ENCODE results near the gene CEBPA. TPM values are rescaled to one million over a fixed set of nuclear protein-coding genes. Genes with fewer than 3 reads are reported as not detected.

The CEBPA gene
- total RNA-seq, 1 donor from 2014 or later = 14.9 TPM

GRCh38 chr19:33274663-33275558 lies 27.4 kb downstream of the CEBPA start:
- DNase-seq (ENCODE audit: low spot score in 2 of 2) = no peak
- Histone ChIP-seq H3K9me3 (no peaks in the 10 kb centered on the region), H3K4me1 (peaks cover 0 to 4% of the 10 kb centered on the region in 2 donors), H3K4me3 (no peak overlapping the region), H3K27ac (no peak overlapping the region), H3K36me3 (no peaks in the 10 kb centered on the region), H3K27me3 (no peaks in the 10 kb centered on the region)
- TF ChIP-seq, protein P1, sequence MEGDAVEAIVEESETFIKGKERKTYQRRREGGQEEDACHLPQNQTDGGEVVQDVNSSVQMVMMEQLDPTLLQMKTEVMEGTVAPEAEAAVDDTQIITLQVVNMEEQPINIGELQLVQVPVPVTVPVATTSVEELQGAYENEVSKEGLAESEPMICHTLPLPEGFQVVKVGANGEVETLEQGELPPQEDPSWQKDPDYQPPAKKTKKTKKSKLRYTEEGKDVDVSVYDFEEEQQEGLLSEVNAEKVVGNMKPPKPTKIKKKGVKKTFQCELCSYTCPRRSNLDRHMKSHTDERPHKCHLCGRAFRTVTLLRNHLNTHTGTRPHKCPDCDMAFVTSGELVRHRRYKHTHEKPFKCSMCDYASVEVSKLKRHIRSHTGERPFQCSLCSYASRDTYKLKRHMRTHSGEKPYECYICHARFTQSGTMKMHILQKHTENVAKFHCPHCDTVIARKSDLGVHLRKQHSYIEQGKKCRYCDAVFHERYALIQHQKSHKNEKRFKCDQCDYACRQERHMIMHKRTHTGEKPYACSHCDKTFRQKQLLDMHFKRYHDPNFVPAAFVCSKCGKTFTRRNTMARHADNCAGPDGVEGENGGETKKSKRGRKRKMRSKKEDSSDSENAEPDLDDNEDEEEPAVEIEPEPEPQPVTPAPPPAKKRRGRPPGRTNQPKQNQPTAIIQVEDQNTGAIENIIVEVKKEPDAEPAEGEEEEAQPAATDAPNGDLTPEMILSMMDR (IDR thresholded peaks at IDR 0.05) = no peak
- intact Hi-C loops (cut with DNase I) = no loop called here

DNA sequence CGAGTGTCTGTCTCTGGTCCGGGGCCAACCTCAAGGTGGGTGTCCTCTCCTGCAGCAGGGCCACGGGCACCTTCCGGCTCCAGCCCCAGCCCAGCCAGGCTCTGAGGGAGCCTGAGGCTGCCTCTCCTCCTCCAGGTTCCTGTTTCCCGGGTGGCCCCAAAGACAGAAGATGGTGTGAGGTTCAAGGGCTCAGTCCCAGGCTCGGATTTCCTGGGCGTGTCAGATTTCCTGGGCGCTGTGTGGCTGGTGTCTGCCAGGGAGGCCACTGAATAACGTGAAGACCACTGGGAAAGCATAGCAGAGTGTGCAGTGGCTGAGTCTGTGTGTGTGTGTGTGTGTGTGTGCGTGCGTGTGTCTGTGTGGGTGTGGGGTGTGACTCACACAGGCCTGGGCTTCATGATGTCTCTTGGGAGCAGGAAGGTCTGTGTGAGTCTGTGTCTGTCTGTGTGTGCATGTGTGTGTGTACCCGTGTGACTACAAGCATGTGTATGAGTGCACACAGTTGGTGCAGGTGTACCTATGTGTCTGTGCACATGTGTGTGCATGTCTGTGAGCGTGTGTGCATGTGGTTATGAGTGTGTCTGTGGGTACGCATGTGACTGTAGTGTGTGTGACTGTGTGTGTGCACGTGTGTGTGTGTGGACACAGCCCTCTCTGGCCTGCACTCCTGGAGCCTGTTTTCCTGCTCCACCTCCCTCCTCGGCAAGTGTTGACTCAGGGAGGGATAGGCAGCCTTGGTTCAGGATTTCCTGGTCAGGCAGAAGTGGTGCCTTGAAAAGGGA lies 28.3 kb downstream of the CEBPA start:
- Histone ChIP-seq H3K4me3 (no peak overlapping the region), H3K36me3 (no peaks in the 10 kb centered on the region), H3K27ac (no peak overlapping the region), H3K27me3 (no peaks in the 10 kb centered on the region), H3K4me1 (peaks cover 0 to 4% of the 10 kb centered on the region in 2 donors), H3K9me3 (no peaks in the 10 kb centered on the region)
- intact Hi-C loops (cut with DNase I) = no loop called here
- TF ChIP-seq, protein P1 (IDR thresholded peaks at IDR 0.05) = no peak
- DNase-seq (ENCODE audit: low spot score in 2 of 2) = no peak

DNA sequence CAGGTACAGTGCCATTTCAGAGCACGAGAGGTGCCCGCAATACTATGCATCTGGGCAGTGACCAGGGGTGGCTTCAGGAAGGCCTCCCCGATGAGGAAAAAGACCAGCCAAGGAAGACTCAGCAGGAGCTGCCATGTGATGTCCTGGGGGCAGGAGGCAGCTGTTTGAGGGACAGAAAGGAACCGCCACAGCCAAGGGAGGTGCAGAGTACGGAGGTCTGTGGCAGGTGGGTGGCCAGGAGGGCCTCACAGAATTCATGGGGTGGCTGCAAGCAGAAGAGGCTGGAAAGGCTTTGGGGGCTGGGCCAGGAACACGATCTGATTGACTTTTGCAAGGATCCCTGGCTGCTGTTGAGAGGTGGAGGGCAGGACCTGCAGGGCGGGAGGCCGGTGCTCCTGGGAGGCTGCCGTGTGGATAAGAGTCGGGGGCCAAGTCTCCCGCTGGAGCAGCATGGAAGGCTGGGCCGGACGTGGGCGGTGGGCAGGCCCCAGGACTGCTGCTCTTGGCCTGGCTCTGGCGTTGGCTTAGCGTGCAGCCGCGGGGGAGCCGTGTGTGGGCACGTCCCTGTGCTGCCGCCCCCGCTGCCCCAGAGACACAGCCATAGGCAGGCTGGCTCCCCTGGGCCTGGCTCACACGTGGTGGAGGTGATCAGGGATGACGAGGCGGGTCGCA lies 29.1 kb downstream of the CEBPA start:
- Histone ChIP-seq H3K4me1 (peaks cover 0 to 4% of the 10 kb centered on the region in 2 donors), H3K9me3 (no peaks in the 10 kb centered on the region), H3K27me3 (no peaks in the 10 kb centered on the region), H3K4me3 (no peak overlapping the region), H3K27ac (no peak overlapping the region), H3K36me3 (no peaks in the 10 kb centered on the region)
- DNase-seq (ENCODE audit: low spot score in 2 of 2) = no peak
- intact Hi-C loops (cut with DNase I) = no loop called here
- TF ChIP-seq, protein P1 (IDR thresholded peaks at IDR 0.05) = no peak

- H3K27me3 ChIP-seq = no peaks in the 10 kb centered on the region
- no peak overlapping the region for H3K4me3 ChIP-seq
- peaks cover 0 to 4% of the 10 kb centered on the region in 2 donors for H3K4me1 ChIP-seq
- no peak overlapping the region for H3K27ac ChIP-seq
- intact Hi-C loops (cut with DNase I) = no loop called here
- H3K36me3 ChIP-seq = no peaks in the 10 kb centered on the region
- H3K9me3 ChIP-seq = no peaks in the 10 kb centered on the region
- no peak for DNase-seq (ENCODE audit: low spot score in 2 of 2)
- TF ChIP-seq, protein P1 (IDR thresholded peaks at IDR 0.05) = no peak
Measured at GRCh38 chr19:33271246-33272021, 30.9 kb downstream of the CEBPA start.

GRCh38 chr19:33270769-33271168 lies 31.6 kb downstream of the CEBPA start:
- no peaks in the 10 kb centered on the region for H3K9me3 ChIP-seq
- no peak overlapping the region for H3K4me3 ChIP-seq
- TF ChIP-seq, protein P1 (IDR thresholded peaks at IDR 0.05) = no peak
- intact Hi-C loops (cut with DNase I) = no loop called here
- H3K27ac ChIP-seq = no peak overlapping the region
- H3K4me1 ChIP-seq = peaks cover 0 to 4% of the 10 kb centered on the region in 2 donors
- H3K36me3 ChIP-seq = no peaks in the 10 kb centered on the region
- DNase-seq (ENCODE audit: low spot score in 2 of 2) = no peak
- H3K27me3 ChIP-seq = no peaks in the 10 kb centered on the region

Measured in ascending aorta (tissue), 2 donors.